ENCODE measurements around the gene TNFRSF4. TPM values are rescaled to one million over a fixed set of nuclear protein-coding genes. Genes with fewer than 3 reads are reported as not detected.
A peak's percentile ranks its signal among the peaks of the same experiment; 100 is the strongest.

The TNFRSF4 gene
- total and polyA plus RNA-seq, 2 of the 13 experiments (the other 11 are each of a cell fraction or from before 2014, with no cell fraction given) = not detected

- TF ChIP-seq ZFP1 (CRISPR knock-in tag; IDR thresholded peaks at IDR 0.05) (no peak), ZNF773 (CRISPR knock-in tag; IDR thresholded peaks at IDR 0.05; ENCODE audit: borderline replicate concordance) (peak; percentile 52; the same call in 1 of the 2 replicates), ZNF251 (CRISPR knock-in tag; IDR thresholded peaks at IDR 0.05) (no peak), ZNF331 (CRISPR knock-in tag; IDR thresholded peaks at IDR 0.05) (peak; percentile 34; the same call in 1 of the 2 replicates), ZFYVE20 (CRISPR knock-in tag; IDR thresholded peaks at IDR 0.05; ENCODE audit: borderline replicate concordance, low read depth) (no peak), ARNT2 (CRISPR knock-in tag; IDR thresholded peaks at IDR 0.05; ENCODE audit: low read depth) (0 out of 2 replicates have a peak, but pooled peaks have one; percentile 39), ZSCAN25 (CRISPR knock-in tag; IDR thresholded peaks at IDR 0.05) (peak; percentile 80; the same call in 1 of the 2 replicates), ZNF274 (CRISPR knock-in tag; IDR thresholded peaks at IDR 0.05) (peak; percentile 71), ELF1 (CRISPR knock-in tag; IDR thresholded peaks at IDR 0.05) (peak; percentile 40), JUND (CRISPR knock-in tag; IDR thresholded peaks at IDR 0.05) (peak; percentile 86), HMG20B (CRISPR knock-in tag; conservative IDR thresholded peaks at IDR 0.05) (no peak), KDM2A (CRISPR knock-in tag; IDR thresholded peaks at IDR 0.05; ENCODE audit: borderline replicate concordance, low read depth) (peak; percentile 89), HOMEZ (CRISPR knock-in tag; IDR thresholded peaks at IDR 0.05; ENCODE audit: low read depth) (no peak), KLF11 (CRISPR knock-in tag; IDR thresholded peaks at IDR 0.05) (peak; percentile 37; the same call in 1 of the 2 replicates), YEATS2 (CRISPR knock-in tag; IDR thresholded peaks at IDR 0.05; ENCODE audit: borderline replicate concordance) (peak; percentile 62; the same call in 1 of the 2 replicates), CCDC6 (CRISPR knock-in tag; IDR thresholded peaks at IDR 0.05) (peak; percentile 82; the same call in 1 of the 2 replicates), FOXO1 (CRISPR knock-in tag; IDR thresholded peaks at IDR 0.05) (peak; percentile 51), ZNF724P (CRISPR knock-in tag; IDR thresholded peaks at IDR 0.05; ENCODE audit: borderline replicate concordance) (0 out of 2 replicates have a peak, but pooled peaks have one; percentile 32), POLR2A (IDR thresholded peaks at IDR 0.05; ENCODE audit: insufficient read depth in 1 of 2, low read depth in 2 of 2, low read length in 2 of 2) (peak in 1 of 2 experiments; percentile 50; a peak in 1 of 4 replicates), ZNF546 (CRISPR knock-in tag; conservative IDR thresholded peaks at IDR 0.05) (peak; percentile 60; the same call in 1 of the 2 replicates), HNF1A (IDR thresholded peaks at IDR 0.05; ENCODE audit: low read depth) (no peak), HNF1A (CRISPR knock-in tag; IDR thresholded peaks at IDR 0.05; ENCODE audit: borderline replicate concordance) (0 out of 2 replicates have a peak, but pooled peaks have one; percentile 20), YEATS4 (CRISPR knock-in tag; IDR thresholded peaks at IDR 0.05; ENCODE audit: borderline replicate concordance) (peak; percentile 47), ARHGAP35 (CRISPR knock-in tag; IDR thresholded peaks at IDR 0.05; ENCODE audit: borderline replicate concordance) (0 out of 2 replicates have a peak, but pooled peaks have one; percentile 15), ZNF256 (CRISPR knock-in tag; conservative IDR thresholded peaks at IDR 0.05) (no peak)
Measured at GRCh38 chr1:1237874-1238701, 24.1 kb upstream of the TNFRSF4 start (continued).
